H1 (cell line): ENCODE measurements around the gene SCAPER. TPM values are rescaled to one million over a fixed set of nuclear protein-coding genes. Genes with fewer than 3 reads are reported as not detected.

Source experiments
- CTCF ChIA-PET: fragments of 300-600 bp; sonication (Branson Sonifier 250); formaldehyde crosslinking; loops from one replicate; lab custom pipeline; 2021; ENCODE audit not compliant: partially characterized antibody; lab: Charles Lee
- POLR2A ChIA-PET: fragments of 300-600 bp; sonication (Branson Sonifier 250); formaldehyde crosslinking; loops from one replicate; lab custom pipeline; 2021; ENCODE audit warnings: inconsistent platforms; ENCODE audit not compliant: partially characterized antibody; lab: Charles Lee
- DNase-seq, 2 experiments: peaks; one replicate each; pipeline versions ENCODE4 v3.0.0 to v3.0.0-alpha.2; 2010 to 2022; ENCODE audit warnings: low spot score in 2 of 2, low read depth in 1 of 2, mixed read lengths in 1 of 2
- FAIRE-seq: peaks from 2 replicates; lab custom pipeline; 2011; peaks lifted over from hg19 to GRCh38; lab: Jason Lieb, UNC
- H2AFZ ChIP-seq: 2 replicates; pipeline ENCODE4 v1.8.1; 2012; ENCODE audit warnings: low read length, inconsistent platforms
- H2AK5ac ChIP-seq: 2 replicates; pipeline ENCODE4 v1.6.1; 2013; ENCODE audit warnings: low read depth, low read length
- H2BK120ac ChIP-seq: replicated peaks from 2 replicates; pipeline ENCODE3; 2013; ENCODE audit warnings: low read depth, low read length, inconsistent platforms
- H2BK12ac ChIP-seq: 2 replicates; pipeline ENCODE4 v1.6.1; 2013; ENCODE audit warnings: low read depth, low read length
- H2BK15ac ChIP-seq: 2 replicates; pipeline ENCODE4 v1.6.1; 2013; ENCODE audit warnings: low read length
- H2BK20ac ChIP-seq: 2 replicates; pipeline ENCODE4 v1.6.1; 2013; ENCODE audit warnings: low read length
- H2BK5ac ChIP-seq: 2 replicates; pipeline ENCODE4 v1.6.1; 2013; ENCODE audit warnings: low read depth, low read length
- H3K14ac ChIP-seq: 2 replicates; pipeline ENCODE4 v1.6.1; 2013; ENCODE audit warnings: inconsistent platforms; ENCODE audit not compliant: insufficient read length
- H3K18ac ChIP-seq: 2 replicates; pipeline ENCODE4 v1.6.1; 2013; ENCODE audit warnings: low read length; ENCODE audit errors: extremely low read depth
- H3K23ac ChIP-seq: 2 replicates; pipeline ENCODE4 v1.6.1; 2013; ENCODE audit warnings: inconsistent platforms; ENCODE audit not compliant: insufficient read length
- H3K23me2 ChIP-seq: 2 replicates; pipeline ENCODE4 v1.6.1; 2013; ENCODE audit warnings: low read depth, low read length
- H3K27ac ChIP-seq: 2 replicates; pipeline ENCODE4 v1.6.1; 2011; ENCODE audit warnings: low read depth, low read length, inconsistent platforms
- H3K27me3 ChIP-seq, 4 experiments: replicated peaks in 1 of 4; 1 replicate in 1 of 4; 2 replicates in 3 of 4; pipeline versions ENCODE4 v1.6.1 to v1.8.1; 2011 to 2013; ENCODE audit warnings: low read length in 3 of 4, mild to moderate bottlenecking in 3 of 4, inconsistent platforms in 2 of 4, mixed read lengths in 2 of 4, moderate library complexity in 1 of 4; ENCODE audit not compliant: control insufficient read depth in 3 of 4, insufficient read depth in 3 of 4; ENCODE audit errors: extremely low read depth in 1 of 4
- H3K36me3 ChIP-seq, 4 experiments: 2 replicates each; pipeline versions ENCODE4 v1.6.1 to v1.8.1; 2011 to 2013; ENCODE audit warnings: mild to moderate bottlenecking in 4 of 4, low read length in 3 of 4, moderate library complexity in 2 of 4, control low read depth in 1 of 4, inconsistent platforms in 1 of 4; ENCODE audit not compliant: insufficient read depth in 4 of 4, control insufficient read depth in 2 of 4
- H3K4ac ChIP-seq: replicated peaks from 2 replicates; pipeline ENCODE3; 2013; ENCODE audit warnings: low read length, low read depth, mixed read lengths, inconsistent platforms; ENCODE audit not compliant: insufficient read length
- H3K4me1 ChIP-seq, 4 experiments: replicated peaks in 1 of 4; 1 replicate in 1 of 4; 2 replicates in 3 of 4; pipeline versions ENCODE4 v1.6.1 to v1.8.1; 2011 to 2013; ENCODE audit warnings: low read length in 3 of 4, inconsistent platforms in 2 of 4, mixed read lengths in 1 of 4; ENCODE audit not compliant: insufficient read depth in 4 of 4, control insufficient read depth in 3 of 4
- H3K4me2 ChIP-seq, 2 experiments: 2 replicates each; pipeline versions ENCODE4 v1.6.1 to v1.8.1; 2011 to 2013; ENCODE audit warnings: low read depth in 2 of 2, low read length in 2 of 2, control low read depth in 1 of 2, inconsistent platforms in 1 of 2, mild to moderate bottlenecking in 1 of 2; ENCODE audit not compliant: insufficient read depth in 1 of 2
- H3K4me3 ChIP-seq, 4 experiments: fragments of 200-600, 300-600 bp in 1 of 4; sonication (generic), shearing (Covaris generic), sonication (Bioruptor Twin) in 1 of 4; 2 replicates each; pipeline versions ENCODE4 v1.5.1 to v1.8.1; 2011 to 2016; ENCODE audit warnings: low read length in 4 of 4, low read depth in 3 of 4, control low read depth in 2 of 4, inconsistent platforms in 2 of 4, mild to moderate bottlenecking in 2 of 4, mixed read lengths in 1 of 4, moderate library complexity in 1 of 4; ENCODE audit not compliant: insufficient read depth in 2 of 4; ENCODE audit errors: extremely low read depth in 1 of 4
- H3K56ac ChIP-seq: replicated peaks from 2 replicates; pipeline ENCODE3; 2013; ENCODE audit warnings: low read depth, mild to moderate bottlenecking, mixed read lengths, low read length, inconsistent platforms; ENCODE audit not compliant: insufficient read length
- H3K79me1 ChIP-seq: 2 replicates; pipeline ENCODE4 v1.6.1; 2013; ENCODE audit warnings: low read depth, low read length, control low read depth
- H3K79me2 ChIP-seq, 2 experiments: 2 replicates each; pipeline versions ENCODE4 v1.6.1 to v1.8.1; 2012 to 2013; ENCODE audit warnings: low read length in 2 of 2, mild to moderate bottlenecking in 2 of 2, inconsistent platforms in 1 of 2; ENCODE audit not compliant: insufficient read depth in 2 of 2, control insufficient read depth in 1 of 2
- H3K9ac ChIP-seq, 4 experiments: replicated peaks in 1 of 4; 1 replicate in 1 of 4; 2 replicates in 3 of 4; pipeline versions ENCODE4 v1.6.1 to v1.8.1; 2011 to 2013; ENCODE audit warnings: low read depth in 3 of 4, low read length in 3 of 4, control low read depth in 2 of 4, mild to moderate bottlenecking in 2 of 4, moderate library complexity in 2 of 4, inconsistent platforms in 1 of 4; ENCODE audit errors: extremely low read depth in 1 of 4
- H3K9me3 ChIP-seq, 2 experiments: 2 replicates each; pipeline versions ENCODE4 v1.6.1 to v1.8.1; 2012 to 2013; ENCODE audit warnings: mild to moderate bottlenecking in 2 of 2, moderate library complexity in 2 of 2, control low read depth in 1 of 2, inconsistent platforms in 1 of 2, low read depth in 1 of 2, low read length in 1 of 2, mixed read lengths in 1 of 2; ENCODE audit not compliant: insufficient read depth in 2 of 2
- H4K20me1 ChIP-seq, 2 experiments: replicated peaks in 1 of 2; 2 replicates each; pipeline versions ENCODE3 to v1.8.1; 2011 to 2013; ENCODE audit warnings: inconsistent platforms in 2 of 2, low read length in 2 of 2, mild to moderate bottlenecking in 1 of 2; ENCODE audit not compliant: insufficient read depth in 2 of 2, control insufficient read depth in 1 of 2
- H4K5ac ChIP-seq: 2 replicates; pipeline ENCODE4 v1.6.1; 2013; ENCODE audit warnings: low read length, low read depth, mixed read lengths, inconsistent platforms; ENCODE audit not compliant: insufficient read length
- H4K8ac ChIP-seq: 2 replicates; pipeline ENCODE4 v1.8.0; 2013; ENCODE audit warnings: mild to moderate bottlenecking, moderate library complexity, low read length, inconsistent platforms; ENCODE audit not compliant: insufficient read depth; ENCODE audit errors: extremely low read depth
- H4K91ac ChIP-seq: replicated peaks from 2 replicates; pipeline ENCODE3; 2013; ENCODE audit warnings: low read length, mixed read lengths, inconsistent platforms; ENCODE audit not compliant: insufficient read length
- BRCA1 ChIP-seq: IDR thresholded peaks from 2 replicates; pipeline ENCODE4 v1.6.1; 2012; ENCODE audit warnings: low read depth, low read length, improper control_type of control experiment
- CBX5 ChIP-seq: fragments of 300-800, 300-1000 bp; sonication (generic); IDR thresholded peaks from 2 replicates; pipeline ENCODE4 v1.7.1; 2016; ENCODE audit warnings: antibody characterized with exemption, low read length, low read depth
- EP300 ChIP-seq, 2 experiments: IDR thresholded peaks; 1 replicate in 1 of 2; 2 replicates in 1 of 2; pipeline ENCODE4 v1.6.1; 2011 to 2012; ENCODE audit warnings: low read depth in 2 of 2, low read length in 2 of 2, mild to moderate bottlenecking in 2 of 2, borderline replicate concordance in 1 of 2, inconsistent platforms in 1 of 2, moderate library complexity in 1 of 2
- HDAC6 ChIP-seq: IDR thresholded peaks from one replicate; pipeline ENCODE4 v1.7.1; 2012; ENCODE audit warnings: low read depth, mild to moderate bottlenecking, inconsistent platforms, low read length, moderate library complexity
- KDM1A ChIP-seq: fragments of 200-600, 300-600 bp; sonication (generic); IDR thresholded peaks from 2 replicates; pipeline ENCODE4 v1.7.1; 2016; ENCODE audit warnings: mild to moderate bottlenecking, low read length, borderline replicate concordance
- KDM4A ChIP-seq: IDR thresholded peaks from one replicate; pipeline ENCODE4 v1.7.1; 2012; ENCODE audit warnings: low read depth, mild to moderate bottlenecking, moderate library complexity, low read length, inconsistent platforms; ENCODE audit not compliant: severe bottlenecking
- KDM5A ChIP-seq: fragments of 200-600 bp; IDR thresholded peaks from 2 replicates; pipeline ENCODE4 v1.7.1; 2012; ENCODE audit warnings: mild to moderate bottlenecking, low read length, inconsistent platforms, mixed read lengths
- NANOG ChIP-seq: IDR thresholded peaks from 2 replicates; pipeline ENCODE4 v1.6.1; 2011; ENCODE audit warnings: low read length, low read depth, mild to moderate bottlenecking, inconsistent platforms; ENCODE audit not compliant: insufficient read depth, poor library complexity, severe bottlenecking
- NRF1 ChIP-seq: IDR thresholded peaks from 2 replicates; pipeline ENCODE4 v1.6.1; 2011; ENCODE audit warnings: mild to moderate bottlenecking, low read depth, low read length, improper control_type of control experiment
- POLR2A ChIP-seq, 2 experiments: IDR thresholded peaks; 1 replicate in 1 of 2; 2 replicates in 1 of 2; pipeline ENCODE4 v1.6.1; 2011; ENCODE audit warnings: low read depth in 2 of 2, low read length in 2 of 2, mild to moderate bottlenecking in 2 of 2; ENCODE audit errors: control extremely low read depth in 1 of 2
- SIRT6 ChIP-seq: IDR thresholded peaks from one replicate; pipeline ENCODE4 v1.7.1; 2012; ENCODE audit warnings: low read length, inconsistent platforms
- SP2 ChIP-seq: IDR thresholded peaks from 2 replicates; pipeline ENCODE4 v1.6.1; 2012; ENCODE audit warnings: mild to moderate bottlenecking, low read length, inconsistent platforms
- SP4 ChIP-seq: IDR thresholded peaks from 2 replicates; pipeline ENCODE4 v1.6.1; 2012; ENCODE audit warnings: low read length, inconsistent platforms
- TBP ChIP-seq: IDR thresholded peaks from 2 replicates; pipeline ENCODE4 v1.6.1; 2011; ENCODE audit warnings: low read depth, low read length, improper control_type of control experiment
- TCF12 ChIP-seq: IDR thresholded peaks from 2 replicates; pipeline ENCODE4 v1.6.1; 2011; ENCODE audit warnings: low read depth, mild to moderate bottlenecking, low read length
- WGBS, 2 experiments: shearing (Covaris generic) in 1 of 2; methylation state at CpG; one replicate each; pipeline versions ENCODE4 v1.1.6 to v1.1.7; 2013 to 2015; ENCODE audit warnings: low lambda C conversion rate in 2 of 2, mixed read lengths in 2 of 2, inconsistent platforms in 1 of 2, low coverage in 1 of 2, missing lambda C conversion rate in 1 of 2; ENCODE audit not compliant: insufficient replicate concordance in 2 of 2, insufficient coverage in 1 of 2, insufficient read length in 1 of 2; ENCODE audit errors: extremely low coverage in 1 of 2, missing lambda C conversion rate in 1 of 2; 5-methylcytosine and 5-hydroxymethylcytosine counted together
- polyA plus RNA-seq, 7 experiments: library from polyadenylated mRNA; depleted of rRNA in 3 of 7; stranded (reverse) in 5 of 7; unstranded in 2 of 7; fragments of >200 nt in 5 of 7; fragments of 200-250 nt in 2 of 7; gene quantifications; 1 replicate in 5 of 7; 2 replicates in 1 of 7; 4 replicates in 1 of 7; pipeline versions ENCODE4 v1.2.1 to v1.2.3, GENCODE V29; 2011 to 2013; ENCODE audit warnings: missing spikeins in 2 of 7, mixed read lengths in 2 of 7
- total RNA-seq: library from RNA; stranded (reverse); fragmentation: NEBNext Ultra II Directional; extraction: Animal tissue kit (Norgen Biotek cat#: 25700); gene quantifications from 2 replicates; pipeline ENCODE4 v1.2.1, GENCODE V29; 2021
- TF ChIP-seq, protein P1 (sequence below): IDR thresholded peaks from 2 replicates; pipeline ENCODE4 v1.6.1; 2012; ENCODE audit warnings: inconsistent platforms

The SCAPER gene
- total and polyA plus RNA-seq, 2 of the 8 experiments (the other 6 are each of a cell fraction or from before 2014, with no cell fraction given): 1.6 to 6.8 TPM

GRCh38 chr15:76360416-76360815 is 544.7 kb downstream of the SCAPER start:
- Histone ChIP-seq H3K36me3 (no peaks in the 10 kb centered on the region), H4K20me1 (no peaks in the 10 kb centered on the region), H3K14ac (no peak overlapping the region), H2BK120ac (no peak overlapping the region), H3K4me2 (no peak overlapping the region), H3K27ac (no peak overlapping the region), H4K8ac (no peak overlapping the region), H2BK15ac (no peak overlapping the region), H3K79me2 (no peaks in the 10 kb centered on the region), H4K5ac (no peak overlapping the region), H3K79me1 (no peaks in the 10 kb centered on the region), H3K23ac (no peak overlapping the region), H3K4ac (no peak overlapping the region), H2BK12ac (no peak overlapping the region), H3K9me3 (no peaks in the 10 kb centered on the region), H3K4me1 (no peaks in the 10 kb centered on the region), H4K91ac (no peak overlapping the region), H3K4me3 (no peak overlapping the region), H3K23me2 (no peaks in the 10 kb centered on the region; the same call in 1 of the 2 replicates), H2AK5ac (no peak overlapping the region), H3K56ac (no peak overlapping the region), H3K27me3 (no peaks in the 10 kb centered on the region; a peak in 1 of 7 replicates), H3K18ac (no peak overlapping the region), H2BK5ac (no peak overlapping the region), H2BK20ac (no peak overlapping the region), H3K9ac (no peak overlapping the region), H2AFZ (no peak overlapping the region)
- ChIA-PET POLR2A (no interaction called here), CTCF (no interaction called here)
- 88% methylated on average over 3 of the region's 3 CpGs; no CpG with 5 or more reads in 1 of the 2 experiments for WGBS, 2 experiments
- no peak for TF ChIP-seq HDAC6
- no peak for TF ChIP-seq SP4
- TF ChIP-seq KDM5A: no peak
- TF ChIP-seq SP2: no peak
- TF ChIP-seq CBX5: no peak
- TF ChIP-seq, protein P1, sequence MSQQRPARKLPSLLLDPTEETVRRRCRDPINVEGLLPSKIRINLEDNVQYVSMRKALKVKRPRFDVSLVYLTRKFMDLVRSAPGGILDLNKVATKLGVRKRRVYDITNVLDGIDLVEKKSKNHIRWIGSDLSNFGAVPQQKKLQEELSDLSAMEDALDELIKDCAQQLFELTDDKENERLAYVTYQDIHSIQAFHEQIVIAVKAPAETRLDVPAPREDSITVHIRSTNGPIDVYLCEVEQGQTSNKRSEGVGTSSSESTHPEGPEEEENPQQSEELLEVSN: no peak
- no peak for TF ChIP-seq KDM1A
- TF ChIP-seq SIRT6: no peak
- no peak for TF ChIP-seq TCF12
- TF ChIP-seq POLR2A (IDR thresholded peaks at IDR 0.05; ENCODE audit: control extremely low read depth in 1 of 2, low read depth in 2 of 2, low read length in 2 of 2): no peak
- no peak for TF ChIP-seq NRF1
- no peak for TF ChIP-seq KDM4A
- no peak for TF ChIP-seq TBP
- no peak for TF ChIP-seq BRCA1
- TF ChIP-seq NANOG: no peak
- TF ChIP-seq EP300 (IDR thresholded peaks at IDR 0.05; ENCODE audit: borderline replicate concordance in 1 of 2, low read depth in 2 of 2, low read length in 2 of 2): no peak
- FAIRE-seq (no peak), DNase-seq (no peak)
